T-helper 9 cell (primary cell): ENCODE data around the gene EHBP1.
"Not testable (repeated sequence)": the region's sequence is repeated elsewhere in the genome, so short reads cannot be mapped to it uniquely, and the experiment has no call there.

Source experiments
- DNase-seq: peaks from one replicate; pipeline ENCODE4 v3.0.0-alpha.2; 2020

Gene EHBP1

GRCh38 chr2:62968168-62968567 lies 262.7 kb downstream of the EHBP1 start:
- no peak for DNase-seq

GRCh38 chr2:62968668-62969067 lies 263.2 kb downstream of the EHBP1 start:
- DNase-seq = no peak

- DNase-seq = no peak
Measured at GRCh38 chr2:62971936-62972335, 266.4 kb downstream of the EHBP1 start.

- no peak for DNase-seq
Measured at GRCh38 chr2:62972601-62973000, 267.1 kb downstream of the EHBP1 start.

GRCh38 chr2:62974999-62975398 lies 269.5 kb downstream of the EHBP1 start:
- DNase-seq = no peak

GRCh38 chr2:62991605-62992004 lies 286.1 kb downstream of the EHBP1 start:
- DNase-seq = no peak

- DNase-seq = no peak
Measured at GRCh38 chr2:62992561-62992960, 287.0 kb downstream of the EHBP1 start.

- no peak for DNase-seq
Measured at GRCh38 chr2:62994206-62994605, 288.7 kb downstream of the EHBP1 start.

GRCh38 chr2:62996534-62997186 lies 291.1 kb downstream of the EHBP1 start:
- DNase-seq = no peak

GRCh38 chr2:62998949-62999348 lies 293.4 kb downstream of the EHBP1 start:
- DNase-seq = no peak

GRCh38 chr2:62999905-63000304 lies 294.4 kb downstream of the EHBP1 start:
- DNase-seq = no peak

GRCh38 chr2:63000801-63001200 lies 295.3 kb downstream of the EHBP1 start:
- no peak for DNase-seq

- no peak for DNase-seq
Measured at GRCh38 chr2:63001576-63001975, 296.1 kb downstream of the EHBP1 start.

- no peak for DNase-seq
Measured at GRCh38 chr2:63003351-63003750, 297.8 kb downstream of the EHBP1 start.

- no peak for DNase-seq
Measured at GRCh38 chr2:63007813-63008458, 302.4 kb downstream of the EHBP1 start.

GRCh38 chr2:63008838-63009237 lies 303.3 kb downstream of the EHBP1 start:
- DNase-seq = no peak

GRCh38 chr2:63009490-63009889 lies 304.0 kb downstream of the EHBP1 start:
- no peak for DNase-seq

- no peak for DNase-seq
Measured at GRCh38 chr2:63012541-63012940, 307.0 kb downstream of the EHBP1 start.

GRCh38 chr2:63013438-63013837 lies 307.9 kb downstream of the EHBP1 start:
- DNase-seq = no peak

- DNase-seq = no peak
Measured at GRCh38 chr2:63015389-63015788, 309.9 kb downstream of the EHBP1 start.

GRCh38 chr2:63018439-63018838 lies 312.9 kb downstream of the EHBP1 start:
- no peak for DNase-seq

- DNase-seq = not testable (repeated sequence)
Measured at GRCh38 chr2:63019686-63020085, 314.2 kb downstream of the EHBP1 start.

- no peak for DNase-seq
Measured at GRCh38 chr2:63023444-63023843, 317.9 kb downstream of the EHBP1 start.

GRCh38 chr2:63027220-63027619 lies 321.7 kb downstream of the EHBP1 start:
- no peak for DNase-seq

- no peak for DNase-seq
Measured at GRCh38 chr2:63029058-63029457, 323.5 kb downstream of the EHBP1 start.
